ENCODE data around the gene NFIA.
"Not testable (repeated sequence)": the region's sequence is repeated elsewhere in the genome, so short reads cannot be mapped to it uniquely, and the experiment has no call there.

Gene NFIA

GRCh38 chr1:61102041-61102440 is 19.7 kb downstream of the NFIA start:
- no peak for DNase-seq (ENCODE audit: low spot score)

GRCh38 chr1:61102621-61103020 is 20.3 kb downstream of the NFIA start:
- DNase-seq (ENCODE audit: low spot score), result no peak

GRCh38 chr1:61104220-61104671 is 21.9 kb downstream of the NFIA start:
- DNase-seq (ENCODE audit: low spot score), result no peak

- DNase-seq (ENCODE audit: low spot score), result no peak
Measured at GRCh38 chr1:61107638-61108037, 25.3 kb downstream of the NFIA start.

GRCh38 chr1:61109158-61109557 is 26.8 kb downstream of the NFIA start:
- DNase-seq (ENCODE audit: low spot score), result no peak

GRCh38 chr1:61109910-61110309 is 27.5 kb downstream of the NFIA start:
- no peak for DNase-seq (ENCODE audit: low spot score)

GRCh38 chr1:61110554-61110953 is 28.2 kb downstream of the NFIA start:
- no peak for DNase-seq (ENCODE audit: low spot score)

- DNase-seq (ENCODE audit: low spot score), result no peak
Measured at GRCh38 chr1:61111084-61112004, 29.0 kb downstream of the NFIA start.

- DNase-seq (ENCODE audit: low spot score), result no peak
Measured at GRCh38 chr1:61114178-61114870, 32.0 kb downstream of the NFIA start.

GRCh38 chr1:61115436-61115835 is 33.1 kb downstream of the NFIA start:
- no peak for DNase-seq (ENCODE audit: low spot score)

- no peak for DNase-seq (ENCODE audit: low spot score)
Measured at GRCh38 chr1:61116421-61116820, 34.1 kb downstream of the NFIA start.

- DNase-seq (ENCODE audit: low spot score), result no peak
Measured at GRCh38 chr1:61117283-61117682, 34.9 kb downstream of the NFIA start.

- DNase-seq (ENCODE audit: low spot score), result no peak
Measured at GRCh38 chr1:61119085-61119484, 36.7 kb downstream of the NFIA start.

- no peak for DNase-seq (ENCODE audit: low spot score)
Measured at GRCh38 chr1:61120246-61120840, 38.0 kb downstream of the NFIA start.

GRCh38 chr1:61120998-61121397 is 38.6 kb downstream of the NFIA start:
- peak; percentile 67 for DNase-seq (ENCODE audit: low spot score)

- no peak for DNase-seq (ENCODE audit: low spot score)
Measured at GRCh38 chr1:61121631-61122030, 39.3 kb downstream of the NFIA start.

- no peak for DNase-seq (ENCODE audit: low spot score)
Measured at GRCh38 chr1:61122389-61122788, 40.0 kb downstream of the NFIA start.

- DNase-seq (ENCODE audit: low spot score), result no peak
Measured at GRCh38 chr1:61123326-61123725, 41.0 kb downstream of the NFIA start.

- DNase-seq (ENCODE audit: low spot score), result no peak
Measured at GRCh38 chr1:61124078-61124477, 41.7 kb downstream of the NFIA start.

- DNase-seq (ENCODE audit: low spot score), result no peak
Measured at GRCh38 chr1:61124696-61125095, 42.3 kb downstream of the NFIA start.

- no peak for DNase-seq (ENCODE audit: low spot score)
Measured at GRCh38 chr1:61125263-61125662, 42.9 kb downstream of the NFIA start.

GRCh38 chr1:61125895-61126294 is 43.5 kb downstream of the NFIA start:
- DNase-seq (ENCODE audit: low spot score), result no peak

GRCh38 chr1:61126843-61127242 is 44.5 kb downstream of the NFIA start:
- not testable (repeated sequence) for DNase-seq (ENCODE audit: low spot score)
